Measurements from ENCODE around the gene TOM1L2. TPM values are rescaled to one million over a fixed set of nuclear protein-coding genes. Genes with fewer than 3 reads are reported as not detected.

Gene TOM1L2
- total RNA-seq, 4 donors from 2014 or later = 15.6 to 85.9 (median 34.9) TPM

- Histone ChIP-seq H3K4me1 (peaks cover 0 to 3% of the 10 kb centered on the region in 2 donors), H3K4me3 (no peak overlapping the region), H3K36me3 (no peaks in the 10 kb centered on the region), H3K27ac (no peak overlapping the region), H3K9me3 (no peaks in the 10 kb centered on the region), H3K27me3 (no peaks in the 10 kb centered on the region)
- no peak for DNase-seq
- intact Hi-C loops (cut with DNase I; ENCODE audit: low total_unique reads) = no loop called here
- TF ChIP-seq, protein P1, sequence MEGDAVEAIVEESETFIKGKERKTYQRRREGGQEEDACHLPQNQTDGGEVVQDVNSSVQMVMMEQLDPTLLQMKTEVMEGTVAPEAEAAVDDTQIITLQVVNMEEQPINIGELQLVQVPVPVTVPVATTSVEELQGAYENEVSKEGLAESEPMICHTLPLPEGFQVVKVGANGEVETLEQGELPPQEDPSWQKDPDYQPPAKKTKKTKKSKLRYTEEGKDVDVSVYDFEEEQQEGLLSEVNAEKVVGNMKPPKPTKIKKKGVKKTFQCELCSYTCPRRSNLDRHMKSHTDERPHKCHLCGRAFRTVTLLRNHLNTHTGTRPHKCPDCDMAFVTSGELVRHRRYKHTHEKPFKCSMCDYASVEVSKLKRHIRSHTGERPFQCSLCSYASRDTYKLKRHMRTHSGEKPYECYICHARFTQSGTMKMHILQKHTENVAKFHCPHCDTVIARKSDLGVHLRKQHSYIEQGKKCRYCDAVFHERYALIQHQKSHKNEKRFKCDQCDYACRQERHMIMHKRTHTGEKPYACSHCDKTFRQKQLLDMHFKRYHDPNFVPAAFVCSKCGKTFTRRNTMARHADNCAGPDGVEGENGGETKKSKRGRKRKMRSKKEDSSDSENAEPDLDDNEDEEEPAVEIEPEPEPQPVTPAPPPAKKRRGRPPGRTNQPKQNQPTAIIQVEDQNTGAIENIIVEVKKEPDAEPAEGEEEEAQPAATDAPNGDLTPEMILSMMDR (IDR thresholded peaks at IDR 0.05) = no peak
- no peak for TF ChIP-seq POLR2A (IDR thresholded peaks at IDR 0.05)
Measured at GRCh38 chr17:17938388-17939107, 33.7 kb downstream of the TOM1L2 start.

DNA sequence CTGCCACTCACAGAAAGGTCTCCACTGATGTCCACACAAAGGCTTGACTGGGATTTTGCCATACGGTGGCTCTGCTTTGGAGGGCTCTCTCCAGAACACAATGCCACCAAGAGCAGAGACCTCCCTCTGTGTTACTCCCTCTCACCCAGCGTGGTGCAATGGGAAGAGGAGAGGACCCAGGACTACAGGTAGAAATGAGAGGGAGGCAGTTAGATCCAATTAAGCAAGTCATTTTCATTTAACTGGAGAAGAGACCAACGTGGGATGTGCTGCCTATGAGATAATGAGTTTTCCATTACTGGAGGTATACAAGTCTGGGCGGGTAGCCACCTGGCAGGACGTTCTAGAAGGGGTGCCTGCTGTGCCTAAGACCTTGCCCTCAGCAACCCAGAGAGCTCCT is 34.2 kb downstream of the TOM1L2 start:
- intact Hi-C loops (cut with DNase I; ENCODE audit: low total_unique reads) = no loop called here
- no peaks in the 10 kb centered on the region for H3K36me3 ChIP-seq
- TF ChIP-seq, protein P1 (IDR thresholded peaks at IDR 0.05) = no peak
- TF ChIP-seq POLR2A (IDR thresholded peaks at IDR 0.05) = no peak
- H3K27ac ChIP-seq = no peak overlapping the region
- H3K27me3 ChIP-seq = no peaks in the 10 kb centered on the region
- no peak overlapping the region for H3K4me3 ChIP-seq
- DNase-seq = no peak
- H3K4me1 ChIP-seq = no peaks in the 10 kb centered on the region
- H3K9me3 ChIP-seq = no peaks in the 10 kb centered on the region

GRCh38 chr17:17937201-17937853 is 34.9 kb downstream of the TOM1L2 start:
- intact Hi-C loops (cut with DNase I; ENCODE audit: low total_unique reads) = no loop called here
- Histone ChIP-seq H3K4me3 (no peak overlapping the region), H3K9me3 (no peaks in the 10 kb centered on the region), H3K27ac (no peak overlapping the region), H3K4me1 (no peaks in the 10 kb centered on the region), H3K36me3 (no peaks in the 10 kb centered on the region), H3K27me3 (no peaks in the 10 kb centered on the region)
- no peak for DNase-seq
- no peak for TF ChIP-seq POLR2A (IDR thresholded peaks at IDR 0.05)
- TF ChIP-seq, protein P1 (IDR thresholded peaks at IDR 0.05) = no peak

GRCh38 chr17:17935321-17936271 is 36.6 kb downstream of the TOM1L2 start:
- no peaks in the 10 kb centered on the region for H3K27me3 ChIP-seq
- no peak overlapping the region for H3K27ac ChIP-seq
- TF ChIP-seq POLR2A (IDR thresholded peaks at IDR 0.05) = no peak
- TF ChIP-seq, protein P1 (IDR thresholded peaks at IDR 0.05) = no peak
- intact Hi-C loops (cut with DNase I; ENCODE audit: low total_unique reads) = no loop called here
- no peak overlapping the region for H3K4me3 ChIP-seq
- no peaks in the 10 kb centered on the region for H3K4me1 ChIP-seq
- H3K9me3 ChIP-seq = no peaks in the 10 kb centered on the region
- no peaks in the 10 kb centered on the region for H3K36me3 ChIP-seq
- DNase-seq = no peak

Data from uterus (tissue), 4 donors.